Measurements from ENCODE around the gene BRSK2. TPM values are rescaled to one million over a fixed set of nuclear protein-coding genes. Genes with fewer than 3 reads are reported as not detected.
"Not testable (repeated sequence)": the region's sequence is repeated elsewhere in the genome, so short reads cannot be mapped to it uniquely, and the experiment has no call there.

The BRSK2 gene
- 1 to 10 TPM in 1 of 2 donors, under 1 TPM in 1; 0.81 to 1.0 TPM for total RNA-seq
- long read RNA-seq, donor 1, partial matches to known transcripts = 0 of 1 reads
- long read RNA-seq, donor 1, other reads (novel, unspliced or antisense) = 1 of 1 reads
- long read RNA-seq, donor 2 = 0 reads

GRCh38 chr11:1389932-1390568 is at the start of gene BRSK2:
BRSK2 (plus strand) TSS chr11:1389934; CDS start chr11:1390285, 351 bp downstream.
- DNase-seq (ENCODE audit: low spot score) = no peak

GRCh38 chr11:1340111-1340510 is 49.6 kb upstream of the BRSK2 start:
- no peak for DNase-seq (ENCODE audit: low spot score)
- intact Hi-C loops (cut with DNase I) = no loop called here

More at GRCh38 chr11:1389932-1390568, at the start of gene BRSK2:
- intact Hi-C loops (cut with DNase I) = no loop called here

- DNase-seq (ENCODE audit: low spot score); intact Hi-C loops (cut with DNase I): not testable (repeated sequence)
Measured at GRCh38 chr11:1341226-1341625, 48.5 kb upstream of the BRSK2 start.

GRCh38 chr11:1341928-1342524 is 47.7 kb upstream of the BRSK2 start:
- intact Hi-C loops (cut with DNase I) = no loop called here
- no peak for DNase-seq (ENCODE audit: low spot score)

- intact Hi-C loops (cut with DNase I) = no loop called here
- no peak for DNase-seq (ENCODE audit: low spot score)
Measured at GRCh38 chr11:1342946-1343345, 46.8 kb upstream of the BRSK2 start.

GRCh38 chr11:1343391-1344055 is 46.2 kb upstream of the BRSK2 start:
- no peak for DNase-seq (ENCODE audit: low spot score)
- intact Hi-C loops (cut with DNase I) = no loop called here

GRCh38 chr11:1344056-1344635 is 45.6 kb upstream of the BRSK2 start:
- DNase-seq (ENCODE audit: low spot score) = no peak
- intact Hi-C loops (cut with DNase I) = no loop called here

GRCh38 chr11:1345737-1346513 is 43.8 kb upstream of the BRSK2 start:
- intact Hi-C loops (cut with DNase I) = no loop called here
- DNase-seq (ENCODE audit: low spot score) = peak; percentile 67

GRCh38 chr11:1346669-1347390 is 42.9 kb upstream of the BRSK2 start:
- peak; percentile 77 for DNase-seq (ENCODE audit: low spot score)

GRCh38 chr11:1347411-1347999 is 42.2 kb upstream of the BRSK2 start:
- peak; percentile 65 for DNase-seq (ENCODE audit: low spot score)
- intact Hi-C loops (cut with DNase I) = not testable (repeated sequence)

More at GRCh38 chr11:1346669-1347390, 42.9 kb upstream of the BRSK2 start:
- intact Hi-C loops (cut with DNase I) = no loop called here

GRCh38 chr11:1348146-1348795 is 41.5 kb upstream of the BRSK2 start:
- DNase-seq (ENCODE audit: low spot score) = peak; percentile 67
- intact Hi-C loops (cut with DNase I) = no loop called here

- intact Hi-C loops (cut with DNase I) = no loop called here
- DNase-seq (ENCODE audit: low spot score) = peak; percentile 62
Measured at GRCh38 chr11:1348796-1349326, 40.9 kb upstream of the BRSK2 start.

- DNase-seq (ENCODE audit: low spot score) = peak; percentile 80
- intact Hi-C loops (cut with DNase I) = no loop called here
Measured at GRCh38 chr11:1349327-1350041, 40.2 kb upstream of the BRSK2 start.

GRCh38 chr11:1350086-1350725 is 39.5 kb upstream of the BRSK2 start:
- intact Hi-C loops (cut with DNase I) = no loop called here
- DNase-seq (ENCODE audit: low spot score) = peak; percentile 53

GRCh38 chr11:1351278-1351937 is 38.3 kb upstream of the BRSK2 start:
- intact Hi-C loops (cut with DNase I) = no loop called here
- DNase-seq (ENCODE audit: low spot score) = peak; percentile 51
